ENCODE data around the gene DDAH2.

DDAH2 gene

DNA sequence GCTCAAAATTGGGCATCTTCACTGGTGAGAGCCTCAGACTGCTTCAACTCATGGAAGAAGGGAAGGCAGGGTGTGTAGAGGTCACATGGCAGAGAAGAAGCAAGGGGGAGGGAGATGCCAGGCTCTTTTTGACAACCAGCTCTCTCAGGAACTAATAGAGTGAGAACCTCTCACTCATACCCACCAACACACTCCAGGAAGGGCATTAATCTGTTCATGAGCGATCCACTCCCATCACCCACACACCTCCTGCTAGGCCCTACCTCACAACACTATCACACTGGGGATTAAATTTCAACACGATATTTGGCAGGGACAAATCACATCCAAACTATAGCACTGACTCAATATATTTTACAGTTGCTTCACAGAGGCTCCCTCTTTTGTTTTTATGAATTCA lies 12.7 kb upstream of the DDAH2 start:
- TF ChIP-seq, protein P1, sequence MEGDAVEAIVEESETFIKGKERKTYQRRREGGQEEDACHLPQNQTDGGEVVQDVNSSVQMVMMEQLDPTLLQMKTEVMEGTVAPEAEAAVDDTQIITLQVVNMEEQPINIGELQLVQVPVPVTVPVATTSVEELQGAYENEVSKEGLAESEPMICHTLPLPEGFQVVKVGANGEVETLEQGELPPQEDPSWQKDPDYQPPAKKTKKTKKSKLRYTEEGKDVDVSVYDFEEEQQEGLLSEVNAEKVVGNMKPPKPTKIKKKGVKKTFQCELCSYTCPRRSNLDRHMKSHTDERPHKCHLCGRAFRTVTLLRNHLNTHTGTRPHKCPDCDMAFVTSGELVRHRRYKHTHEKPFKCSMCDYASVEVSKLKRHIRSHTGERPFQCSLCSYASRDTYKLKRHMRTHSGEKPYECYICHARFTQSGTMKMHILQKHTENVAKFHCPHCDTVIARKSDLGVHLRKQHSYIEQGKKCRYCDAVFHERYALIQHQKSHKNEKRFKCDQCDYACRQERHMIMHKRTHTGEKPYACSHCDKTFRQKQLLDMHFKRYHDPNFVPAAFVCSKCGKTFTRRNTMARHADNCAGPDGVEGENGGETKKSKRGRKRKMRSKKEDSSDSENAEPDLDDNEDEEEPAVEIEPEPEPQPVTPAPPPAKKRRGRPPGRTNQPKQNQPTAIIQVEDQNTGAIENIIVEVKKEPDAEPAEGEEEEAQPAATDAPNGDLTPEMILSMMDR (IDR thresholded peaks at IDR 0.05; ENCODE audit: unreplicated experiment in 3 of 3): no peak
- peak overlapping the region; percentile 64 to 97 (median 95) for H3K4me3 Mint-ChIP-seq
- no peaks in the 10 kb centered on the region for H3K9me3 Mint-ChIP-seq
- peak overlapping the region in 2 of 3 experiments; percentile 33 to 72 for H3K27ac Mint-ChIP-seq
- H3K36me3 Mint-ChIP-seq (ENCODE audit: low read depth): peaks cover 8% of the 10 kb centered on the region
- no peaks in the 10 kb centered on the region for H3K27me3 Mint-ChIP-seq (ENCODE audit: low read depth)
- H3K4me1 Mint-ChIP-seq: peaks cover 37% of the 10 kb centered on the region

DNA sequence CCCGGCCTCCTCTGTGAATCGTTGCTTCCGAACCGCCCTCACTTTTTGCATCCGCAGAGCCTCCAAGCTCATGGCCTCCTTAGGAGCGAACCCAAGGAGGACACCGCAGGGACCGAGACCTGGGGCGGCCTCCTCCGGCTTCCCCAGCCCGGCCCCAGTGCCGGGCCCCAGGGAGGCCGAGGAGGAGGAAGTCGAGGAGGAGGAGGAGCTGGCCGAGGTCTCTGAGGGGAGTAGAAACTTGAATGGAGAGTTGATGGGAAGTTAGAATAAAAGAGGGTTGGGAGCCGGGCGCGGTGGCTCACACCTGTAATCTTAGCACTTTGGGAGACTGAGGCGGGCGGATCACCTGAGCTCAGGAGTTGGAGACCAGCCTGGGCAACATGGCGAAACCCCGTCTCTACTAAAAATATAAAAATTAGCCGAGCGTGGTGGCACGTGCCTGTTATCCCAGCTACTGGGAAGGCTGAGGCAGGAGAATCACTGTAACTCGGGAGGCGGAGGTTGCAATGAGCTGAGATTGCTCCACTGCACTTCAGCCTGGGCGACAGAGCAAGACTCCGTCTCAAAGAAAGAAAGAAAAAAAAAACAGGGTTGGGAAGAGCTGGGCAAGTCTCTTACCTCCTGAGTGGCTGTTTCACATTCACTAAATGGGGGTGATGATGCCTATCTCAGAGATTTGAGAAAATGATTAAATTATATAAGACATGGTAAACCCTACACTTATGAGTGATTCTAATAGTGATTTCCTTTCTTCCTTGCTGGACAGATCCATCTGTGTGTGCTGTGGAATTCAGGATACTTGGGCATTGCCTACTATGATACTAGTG lies 11.5 kb upstream of the DDAH2 start:
- peaks cover 9% of the 10 kb centered on the region for H3K36me3 Mint-ChIP-seq (ENCODE audit: low read depth)
- H3K9me3 Mint-ChIP-seq: no peaks in the 10 kb centered on the region
- H3K4me3 Mint-ChIP-seq: peak overlapping the region; percentile 94 to 97 (median 95)
- TF ChIP-seq, protein P1 (IDR thresholded peaks at IDR 0.05; ENCODE audit: unreplicated experiment in 3 of 3): no peak
- no peaks in the 10 kb centered on the region for H3K27me3 Mint-ChIP-seq (ENCODE audit: low read depth)
- peaks cover 47% of the 10 kb centered on the region for H3K4me1 Mint-ChIP-seq
- peak overlapping the region; percentile 99 to 100 (median 100) for H3K27ac Mint-ChIP-seq

DNA sequence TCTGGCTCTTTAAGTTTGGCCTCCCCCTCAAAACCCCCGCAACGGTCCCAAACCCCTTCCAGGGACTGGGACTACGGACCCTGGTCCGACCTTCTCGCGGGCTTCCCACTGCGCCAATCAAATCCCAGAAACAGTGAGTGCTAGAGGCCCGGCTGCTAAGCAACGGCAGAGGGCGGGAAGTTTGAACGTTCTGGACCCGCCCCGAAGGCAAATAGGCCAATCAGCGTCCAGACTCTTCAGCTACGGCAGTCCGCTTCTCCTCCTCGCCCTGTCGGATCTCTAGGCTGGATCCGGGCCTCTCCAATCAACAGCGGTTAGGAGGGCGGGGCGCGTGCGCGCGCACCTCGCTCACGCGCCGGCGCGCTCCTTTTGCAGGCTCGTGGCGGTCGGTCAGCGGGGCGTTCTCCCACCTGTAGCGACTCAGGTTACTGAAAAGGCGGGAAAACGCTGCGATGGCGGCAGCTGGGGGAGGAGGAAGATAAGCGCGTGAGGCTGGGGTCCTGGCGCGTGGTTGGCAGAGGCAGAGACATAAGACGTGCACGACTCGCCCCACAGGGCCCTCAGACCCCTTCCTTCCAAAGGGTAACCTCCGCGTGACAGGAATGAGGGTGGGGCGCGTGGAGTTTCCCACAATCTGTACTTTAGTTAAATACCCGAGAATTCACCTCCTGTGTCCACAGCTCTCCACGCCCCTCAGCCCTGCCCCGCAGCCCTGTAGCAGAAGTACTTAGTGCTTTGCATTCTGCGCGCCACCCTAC lies 10.7 kb upstream of the DDAH2 start, which contains the start of gene MSH5:
Gene MSH5 (plus strand): TSS at position 367 of the 758 bp plus-strand sequence. CDS start 462 bp downstream, outside the sequence.
- H3K27ac Mint-ChIP-seq: peak within 1 kb of the TSS; percentile 99 to 100 (median 100)
- no peaks in the 10 kb centered on the region for H3K27me3 Mint-ChIP-seq (ENCODE audit: low read depth)
- peak within 1 kb of the TSS; percentile 94 to 97 (median 95) for H3K4me3 Mint-ChIP-seq
- peaks cover 45% of the 10 kb centered on the region for H3K4me1 Mint-ChIP-seq
- H3K36me3 Mint-ChIP-seq (ENCODE audit: low read depth): peaks cover 12% of the 10 kb centered on the region
- TF ChIP-seq, protein P1 (IDR thresholded peaks at IDR 0.05; ENCODE audit: unreplicated experiment in 3 of 3): no peak
- no peaks in the 10 kb centered on the region for H3K9me3 Mint-ChIP-seq

DNA sequence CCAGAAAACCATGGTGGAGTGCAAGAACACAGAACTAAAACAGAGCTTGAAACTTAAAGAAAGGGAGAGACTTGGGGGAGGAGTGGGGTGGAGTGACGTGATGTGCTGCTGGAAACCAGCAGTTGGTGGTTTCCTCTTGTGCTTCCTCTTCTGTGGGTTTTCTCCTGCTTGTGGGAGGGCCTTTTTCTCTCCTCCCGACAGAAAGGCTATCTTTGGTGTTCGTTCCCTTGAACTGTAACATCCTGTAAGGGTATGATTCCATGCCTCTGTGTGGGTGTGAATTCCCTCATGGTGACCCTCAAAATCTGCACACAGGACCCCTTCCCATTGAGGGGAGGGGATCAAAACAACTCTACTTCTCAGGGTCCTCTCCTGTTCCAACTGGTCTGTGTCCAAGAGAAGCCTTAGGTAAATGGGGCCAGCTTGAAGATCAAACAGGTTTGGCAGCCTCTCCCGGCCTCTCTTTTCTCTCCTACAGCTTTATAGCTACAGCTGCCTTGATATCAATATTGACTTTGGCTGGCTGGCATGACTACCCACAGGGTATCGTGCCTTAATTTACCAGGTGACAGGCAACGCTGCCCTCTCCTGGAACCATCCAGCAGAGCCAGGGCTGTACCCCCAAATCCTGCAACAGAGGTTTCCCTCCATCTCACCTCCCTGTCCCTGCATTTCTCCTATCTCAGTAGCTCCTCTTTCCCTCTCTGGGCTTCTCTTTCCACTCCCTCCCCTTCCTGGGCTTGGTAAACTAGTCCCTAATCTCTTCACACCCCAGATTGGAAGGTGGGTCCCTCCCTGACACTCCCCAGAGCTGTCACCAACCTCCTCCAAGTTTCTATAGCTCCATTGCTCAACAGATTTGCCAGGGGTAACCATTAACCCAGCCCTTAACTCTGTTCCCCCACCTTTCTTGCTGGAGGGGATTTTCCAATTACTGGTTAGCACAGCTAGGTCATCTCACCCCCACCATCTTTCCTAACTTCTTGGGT lies 9.2 kb upstream of the DDAH2 start:
- Mint-ChIP-seq H3K36me3 (ENCODE audit: low read depth) (peaks cover 24% of the 10 kb centered on the region), H3K4me3 (peak overlapping the region; percentile 94 to 97 (median 95))

More for the DNA sequence above, 9.2 kb upstream of the DDAH2 start:
- TF ChIP-seq, protein P1 (IDR thresholded peaks at IDR 0.05; ENCODE audit: unreplicated experiment in 3 of 3): no peak
- H3K9me3 Mint-ChIP-seq: no peaks in the 10 kb centered on the region
- peak overlapping the region; percentile 99 to 100 (median 100) for H3K27ac Mint-ChIP-seq
- peaks cover 57% of the 10 kb centered on the region for H3K4me1 Mint-ChIP-seq
- H3K27me3 Mint-ChIP-seq (ENCODE audit: low read depth): no peaks in the 10 kb centered on the region
